Mucosa of rectum (tissue), 2 donors: ENCODE measurements around the gene MATCAP1.

Source experiments
- H3K27ac ChIP-seq, 2 donors: one replicate each; pipeline ENCODE4 v1.7.0; 2013; ENCODE audit warnings: inconsistent platforms in 2 of 2, low read depth in 2 of 2, low read length in 2 of 2
- H3K27me3 ChIP-seq, 2 donors: one replicate each; pipeline ENCODE4 v1.7.0; 2013; ENCODE audit warnings: low read length in 2 of 2; ENCODE audit not compliant: control insufficient read depth in 2 of 2, insufficient read depth in 2 of 2
- H3K36me3 ChIP-seq, 2 donors: one replicate each; pipeline ENCODE4 v1.7.0; 2013; ENCODE audit warnings: low read length in 2 of 2; ENCODE audit not compliant: control insufficient read depth in 2 of 2, insufficient read depth in 2 of 2
- H3K4me1 ChIP-seq, 2 donors: one replicate each; pipeline ENCODE4 v1.7.0; 2013; ENCODE audit warnings: low read length in 2 of 2, mild to moderate bottlenecking in 1 of 2; ENCODE audit not compliant: control insufficient read depth in 2 of 2, insufficient read depth in 2 of 2
- H3K4me3 ChIP-seq, 2 donors: one replicate each; pipeline ENCODE4 v1.7.0; 2013; ENCODE audit warnings: low read length in 2 of 2
- H3K9ac ChIP-seq, 2 donors: one replicate each; pipeline ENCODE4 v1.7.0; 2013; ENCODE audit warnings: low read length in 2 of 2, low read depth in 1 of 2, mild to moderate bottlenecking in 1 of 2
- H3K9me3 ChIP-seq, 2 donors: one replicate each; pipeline ENCODE4 v1.7.0; 2013; ENCODE audit warnings: low read length in 2 of 2; ENCODE audit not compliant: control insufficient read depth in 2 of 2
- donor health status: healthy.
- donor health status: Normal muscosa, but diverticular disease.

Gene MATCAP1

DNA sequence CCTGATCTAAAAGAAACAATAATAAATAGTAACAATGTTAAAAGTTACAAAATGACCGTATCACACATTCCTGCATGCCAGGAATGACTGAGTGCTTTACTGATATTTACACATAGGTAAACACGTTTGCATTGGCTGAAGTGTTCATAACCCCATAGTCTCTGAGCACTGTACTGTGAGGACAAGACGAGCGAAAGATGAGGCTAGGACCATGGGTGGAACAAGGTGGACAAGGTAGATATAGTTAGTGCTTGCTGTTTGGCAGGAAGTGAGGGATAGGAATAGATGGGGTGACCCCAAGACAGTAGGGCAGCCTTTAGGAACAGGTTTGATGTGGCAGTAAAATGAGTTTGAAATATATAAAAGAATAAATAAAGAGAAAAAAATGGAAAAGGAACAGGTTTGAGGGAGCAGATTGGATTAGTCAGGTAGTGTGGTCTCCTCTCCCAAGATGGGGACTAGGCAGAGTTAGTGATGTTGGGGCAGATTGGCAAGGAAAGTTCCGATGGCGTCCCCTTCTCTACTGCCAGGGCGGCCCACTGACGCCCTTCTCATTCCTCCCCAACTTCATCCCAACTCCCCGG is 7.7 kb upstream of the MATCAP1 start:
- peaks cover 26 to 28% of the 10 kb centered on the region in 2 donors for H3K4me1 ChIP-seq
- H3K9ac ChIP-seq: no peak overlapping the region
- H3K27ac ChIP-seq: no peak overlapping the region
- H3K27me3 ChIP-seq: no peaks in the 10 kb centered on the region
- peaks cover 24 to 30% of the 10 kb centered on the region in 2 donors for H3K36me3 ChIP-seq
- H3K9me3 ChIP-seq: no peaks in the 10 kb centered on the region
- H3K4me3 ChIP-seq: peak overlapping the region; percentile 57 to 90

DNA sequence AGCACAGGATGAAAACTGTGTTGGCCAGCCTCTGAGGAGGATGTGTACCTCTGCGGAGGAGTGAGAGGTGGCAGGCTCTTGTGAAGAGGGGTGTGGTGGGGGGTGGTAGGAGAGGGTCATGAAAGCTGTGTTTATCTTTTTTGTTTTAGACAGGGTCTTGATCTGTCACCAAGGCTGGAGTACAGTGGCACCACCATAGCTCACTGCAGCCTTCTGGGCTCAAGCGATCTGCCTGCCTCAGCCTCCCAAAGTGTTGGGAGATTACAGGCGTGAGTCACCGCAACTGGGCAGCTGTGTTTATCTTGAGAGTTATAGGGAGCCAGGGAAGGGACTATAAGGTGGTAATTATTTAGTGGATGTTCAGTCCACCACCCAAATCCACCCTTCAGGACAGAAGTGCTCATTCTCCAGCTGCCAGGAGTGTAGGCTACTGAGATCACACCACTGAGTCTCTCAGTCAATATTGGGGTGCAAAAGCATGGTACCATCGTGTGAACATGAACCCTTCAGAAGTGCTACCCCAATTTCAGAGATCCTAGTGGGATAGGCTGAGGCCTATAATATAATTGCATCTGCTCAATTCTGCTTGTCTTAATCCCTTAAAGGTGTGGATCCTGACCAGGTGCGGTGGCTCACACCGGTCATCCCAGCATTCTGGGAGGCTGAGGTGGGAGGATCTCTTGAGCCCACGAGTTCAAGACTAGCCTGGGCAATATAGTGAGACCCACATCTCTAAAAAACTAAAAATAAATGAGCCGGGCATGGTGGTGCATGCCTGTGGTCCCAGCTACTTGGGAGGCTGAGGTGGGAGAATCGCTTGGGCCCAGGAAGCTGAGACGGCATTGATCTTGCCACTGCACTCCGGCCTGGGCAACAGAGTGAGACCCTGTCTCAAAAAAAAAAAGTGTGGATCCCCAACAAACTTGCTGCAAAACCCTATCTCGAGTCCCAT is 7.0 kb upstream of the MATCAP1 start:
- Histone ChIP-seq H3K9me3 (no peaks in the 10 kb centered on the region), H3K4me3 (no peak overlapping the region), H3K36me3 (peaks cover 16 to 23% of the 10 kb centered on the region in 2 donors), H3K27me3 (peaks cover 0 to 2% of the 10 kb centered on the region in 2 donors), H3K27ac (no peak overlapping the region), H3K9ac (no peak overlapping the region), H3K4me1 (peaks cover 28% of the 10 kb centered on the region in 2 donors)

DNA sequence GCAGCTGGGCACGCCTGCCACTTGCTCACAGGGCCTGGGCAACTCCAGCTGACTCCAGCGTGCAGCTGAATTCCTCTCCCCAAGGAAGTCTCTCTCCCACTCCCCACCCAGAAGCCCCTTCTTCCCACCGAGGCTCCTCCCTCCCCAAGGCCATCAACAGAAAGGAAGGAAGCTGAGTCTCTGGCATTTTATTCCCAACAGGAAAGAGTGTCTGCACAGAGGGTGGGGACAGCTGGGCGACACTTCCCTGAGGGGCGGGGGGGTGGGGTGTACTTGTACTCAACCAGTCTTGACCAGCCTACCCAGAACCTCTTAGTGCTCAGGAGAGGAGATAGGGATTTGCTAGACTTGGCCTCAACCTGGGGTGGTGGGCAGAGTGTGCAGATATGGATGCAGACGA is 6.3 kb upstream of the MATCAP1 start, which contains the start of gene EXOC3L1:
EXOC3L1 (minus strand) TSS at position 96 of the 400 bp plus-strand sequence. CDS start 460 bp downstream, outside the sequence.
- Histone ChIP-seq H3K36me3 (peaks cover 9 to 17% of the 10 kb centered on the region in 2 donors), H3K4me1 (peaks cover 34 to 35% of the 10 kb centered on the region in 2 donors), H3K9ac (no peak within 1 kb of the TSS), H3K27ac (no peak within 1 kb of the TSS), H3K27me3 (peaks cover 0 to 2% of the 10 kb centered on the region in 2 donors), H3K9me3 (no peaks in the 10 kb centered on the region), H3K4me3 (no peak within 1 kb of the TSS)

DNA sequence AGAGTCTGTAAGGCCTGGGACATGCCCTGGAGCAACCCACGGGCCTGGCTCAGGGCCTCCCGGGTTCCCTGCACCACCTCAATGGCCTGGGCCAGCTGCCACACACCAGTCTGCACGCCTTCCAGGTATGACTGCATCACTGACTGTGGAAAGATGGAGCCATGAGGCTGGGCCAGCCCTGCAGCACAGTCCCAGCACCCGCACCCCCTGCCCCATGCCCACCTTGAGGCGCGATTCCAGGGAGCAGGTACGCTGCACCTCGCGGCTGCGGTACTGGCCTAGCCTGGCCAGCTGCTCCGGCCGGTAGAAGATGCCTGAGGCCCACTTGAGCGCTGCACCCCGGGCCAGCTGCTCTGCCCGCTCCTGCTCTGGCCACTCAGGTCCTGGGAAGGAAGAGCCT is 5.0 kb upstream of the MATCAP1 start:
- Histone ChIP-seq H3K9me3 (no peaks in the 10 kb centered on the region), H3K36me3 (peaks cover 3 to 6% of the 10 kb centered on the region in 2 donors), H3K4me3 (no peak overlapping the region), H3K27me3 (peaks cover 0 to 2% of the 10 kb centered on the region in 2 donors), H3K4me1 (peaks cover 41 to 42% of the 10 kb centered on the region in 2 donors), H3K27ac (no peak overlapping the region), H3K9ac (no peak overlapping the region)

DNA sequence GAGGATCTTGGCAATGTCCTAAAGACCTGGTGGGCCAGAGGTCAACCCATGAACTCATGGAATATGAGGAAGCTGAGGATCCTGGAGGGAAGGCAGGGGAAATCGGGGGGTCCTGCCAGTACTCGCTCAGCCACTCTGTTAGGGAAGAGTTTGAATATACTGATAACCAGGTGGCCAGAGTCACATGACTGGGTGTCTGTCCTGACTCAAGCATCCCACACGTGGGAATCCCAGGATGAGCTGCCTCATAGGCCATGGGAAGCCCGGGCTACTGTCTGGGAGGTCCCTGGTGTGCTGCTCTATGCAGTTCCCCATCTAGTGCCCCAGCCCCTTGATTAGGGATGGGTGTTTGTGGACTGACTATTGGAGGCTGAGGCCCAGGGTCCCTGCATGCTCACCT is 4.6 kb upstream of the MATCAP1 start:
- H3K27ac ChIP-seq: no peak overlapping the region
- H3K27me3 ChIP-seq: peaks cover 0 to 2% of the 10 kb centered on the region in 2 donors
- no peak overlapping the region for H3K4me3 ChIP-seq
- H3K9ac ChIP-seq: no peak overlapping the region
- H3K4me1 ChIP-seq: peaks cover 39% of the 10 kb centered on the region in 2 donors
- no peaks in the 10 kb centered on the region for H3K9me3 ChIP-seq
- H3K36me3 ChIP-seq: peaks cover 0 to 2% of the 10 kb centered on the region in 2 donors

DNA sequence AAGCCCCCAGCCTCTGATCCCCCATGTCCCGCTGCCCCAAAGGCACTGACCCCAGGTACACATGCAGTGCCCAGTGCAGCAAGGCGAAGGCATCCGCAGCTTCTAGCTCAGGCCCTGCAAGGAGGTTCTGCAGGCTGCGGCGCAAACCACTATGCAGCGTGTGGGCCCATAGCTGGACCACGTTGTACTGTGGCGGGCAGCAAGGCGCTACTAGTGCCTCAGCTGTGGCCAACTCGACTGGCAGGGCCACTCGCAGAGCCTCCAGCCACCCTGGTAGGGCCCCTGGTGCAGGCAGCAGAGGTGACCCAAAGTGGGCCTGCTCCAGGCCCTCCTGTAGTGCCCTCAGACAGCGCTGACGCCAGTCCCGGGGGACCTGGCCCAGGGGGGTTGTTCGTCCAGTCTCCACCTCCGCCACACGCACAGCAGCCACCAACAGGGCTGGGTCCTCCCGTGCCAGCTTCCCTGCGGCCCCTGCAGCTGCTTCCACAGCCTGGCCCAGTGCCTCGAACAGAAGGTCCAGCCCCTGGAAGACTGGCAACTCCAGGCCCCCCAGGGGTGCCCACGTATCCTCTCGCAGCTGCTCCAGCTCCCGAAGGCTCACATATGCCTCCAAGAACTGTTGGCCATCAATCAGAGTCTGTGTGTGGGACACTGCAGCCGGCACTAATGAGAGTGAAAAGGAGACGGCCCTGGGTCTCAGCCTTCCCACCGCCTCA is 3.6 kb upstream of the MATCAP1 start:
- H3K4me1 ChIP-seq: peaks cover 34 to 35% of the 10 kb centered on the region in 2 donors
- H3K36me3 ChIP-seq: no peaks in the 10 kb centered on the region
- no peak overlapping the region for H3K27ac ChIP-seq
- H3K4me3 ChIP-seq: no peak overlapping the region
- peaks cover 0 to 2% of the 10 kb centered on the region in 2 donors for H3K27me3 ChIP-seq
- no peaks in the 10 kb centered on the region for H3K9me3 ChIP-seq
- no peak overlapping the region for H3K9ac ChIP-seq

DNA sequence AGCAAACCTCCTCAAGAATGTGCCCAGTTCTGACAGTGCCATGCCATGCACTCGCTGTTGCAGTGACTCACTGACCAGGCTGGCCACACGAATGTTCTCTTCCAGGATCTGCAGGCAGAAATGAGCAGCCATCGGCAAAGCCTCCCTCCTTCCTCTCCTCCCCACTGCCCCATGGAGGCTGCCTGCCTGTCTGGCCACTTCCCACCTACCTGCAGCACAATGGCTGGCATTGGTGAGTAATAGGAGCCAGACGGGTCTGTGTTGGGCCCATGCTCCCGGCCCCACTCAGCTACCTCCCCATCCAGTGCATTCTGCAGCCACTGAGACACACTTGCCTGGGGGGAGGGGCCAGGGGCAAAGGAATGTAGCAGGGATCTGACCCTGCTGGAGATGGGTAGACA is 2.8 kb upstream of the MATCAP1 start:
- H3K9me3 ChIP-seq: no peaks in the 10 kb centered on the region
- no peak overlapping the region for H3K4me3 ChIP-seq
- H3K27me3 ChIP-seq: peaks cover 0 to 2% of the 10 kb centered on the region in 2 donors
- H3K9ac ChIP-seq: no peak overlapping the region
- H3K27ac ChIP-seq: no peak overlapping the region
- H3K4me1 ChIP-seq: peaks cover 31 to 32% of the 10 kb centered on the region in 2 donors
- no peaks in the 10 kb centered on the region for H3K36me3 ChIP-seq

DNA sequence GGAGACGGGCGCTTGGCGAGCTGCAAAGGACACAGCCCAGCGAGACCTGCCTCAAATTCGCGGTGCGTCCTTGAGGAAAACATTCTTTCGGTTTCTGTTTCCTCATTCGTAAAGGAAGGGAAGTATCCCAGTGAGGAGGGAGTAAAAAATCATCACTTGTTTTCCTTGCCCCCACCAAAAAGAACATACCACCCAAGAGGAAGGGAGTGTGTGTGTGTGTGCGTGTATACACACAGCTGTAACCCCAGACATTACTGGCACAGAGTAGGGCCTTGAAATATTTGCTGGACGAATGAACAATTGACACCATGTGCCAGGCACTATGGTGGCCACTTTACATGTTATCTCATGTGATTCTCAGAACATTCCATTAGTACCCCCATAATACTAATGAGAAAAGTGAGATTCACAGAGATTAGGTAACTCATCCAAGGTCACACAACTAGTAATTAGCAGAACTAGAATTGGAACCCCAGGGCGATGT is 1.9 kb upstream of the MATCAP1 start:
- Histone ChIP-seq H3K4me1 (peaks cover 26 to 29% of the 10 kb centered on the region in 2 donors), H3K9me3 (no peaks in the 10 kb centered on the region), H3K4me3 (peak overlapping the region in 1 of 2 donors; percentile 64), H3K36me3 (no peaks in the 10 kb centered on the region), H3K27me3 (peaks cover 0 to 2% of the 10 kb centered on the region in 2 donors), H3K9ac (peak overlapping the region; percentile 14), H3K27ac (no peak overlapping the region)

DNA sequence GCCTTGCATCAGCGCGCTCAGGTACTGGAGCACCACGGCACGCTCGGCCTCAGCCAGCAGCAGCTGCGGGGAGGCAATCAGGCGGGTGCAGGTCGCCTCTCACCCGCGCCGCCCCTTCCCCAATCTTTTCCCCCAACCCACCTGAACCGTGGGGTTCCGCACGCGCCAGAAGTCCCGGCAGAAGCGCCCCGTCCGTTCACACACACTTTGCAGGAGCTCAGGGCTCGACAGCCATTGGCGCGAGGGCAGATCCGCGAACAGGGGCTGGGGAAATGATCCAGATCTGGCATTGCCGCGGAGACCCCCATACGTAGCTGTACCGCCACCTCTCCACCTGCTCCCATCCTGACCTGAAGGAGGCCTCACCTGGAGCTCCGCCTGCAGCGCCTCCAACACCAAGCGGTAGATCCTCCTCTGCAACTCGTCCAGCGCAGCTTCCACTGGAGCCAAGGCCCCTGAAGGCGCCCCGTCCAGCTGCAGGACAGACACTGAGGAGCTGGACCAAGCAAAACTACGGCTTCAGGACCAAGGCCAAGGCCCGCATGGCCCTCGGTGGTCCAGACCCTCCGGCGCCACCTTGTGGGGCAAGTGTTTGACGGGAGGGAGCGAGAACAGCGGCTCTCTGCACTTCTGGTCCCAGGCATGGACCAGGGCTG is 1.4 kb upstream of the MATCAP1 start:
- H3K9ac ChIP-seq: peak overlapping the region; percentile 14 to 93

More for the DNA sequence above, 1.4 kb upstream of the MATCAP1 start:
- Histone ChIP-seq H3K4me3 (peak overlapping the region; percentile 64 to 92), H3K27ac (no peak overlapping the region), H3K4me1 (peaks cover 24% of the 10 kb centered on the region in 2 donors), H3K9me3 (no peaks in the 10 kb centered on the region), H3K27me3 (peaks cover 0 to 2% of the 10 kb centered on the region in 2 donors), H3K36me3 (no peaks in the 10 kb centered on the region)
